HCT116 (cell line): Measurements from ENCODE around the gene BACH1. TPM values are rescaled to one million over a fixed set of nuclear protein-coding genes. Genes with fewer than 3 reads are reported as not detected.
"Not testable (repeated sequence)": the region's sequence is repeated elsewhere in the genome, so short reads cannot be mapped to it uniquely, and the experiment has no call there.

ENCODE experiments used
- ATAC-seq: fragments of 200-7000 bp; cut with Tn5 transposase; 2 replicates; pipeline ENCODE4 v1.9.1; 2020; ENCODE audit warnings: mild to moderate bottlenecking, moderate library complexity
- BruUV-seq: library from RNA; stranded (reverse); fragments of 400-500 nt; replicated peaks from 2 replicates; lab custom pipeline; 2021; lab: Mats Ljungman, UMichigan
- CTCF ChIA-PET: fragments of 300-600 bp; sonication (Branson Sonifier 250); formaldehyde crosslinking; loops from one replicate; lab custom pipeline; 2021; ENCODE audit warnings: antibody characterized with exemption; lab: Charles Lee
- POLR2A ChIA-PET: fragments of 300-600, 350-600 bp; sonication (Branson Sonifier 250); formaldehyde crosslinking; loops from one replicate; lab custom pipeline; 2021; ENCODE audit warnings: antibody characterized with exemption; lab: Charles Lee
- RAD21 ChIA-PET, 2 experiments: fragments of 300-600 bp; sonication (Branson Sonifier 250); formaldehyde crosslinking; loops; one replicate each; lab custom pipeline; 2023; ENCODE audit warnings: low total read pairs in 2 of 2; ENCODE audit not compliant: uncharacterized antibody in 2 of 2, unreplicated experiment in 2 of 2, low non-redundant PET in 1 of 2; lab: Charles Lee
- DNase-seq: peaks from one replicate; pipeline ENCODE4 v3.0.0-alpha.2; 2010; ENCODE audit warnings: low read depth, low spot score
- H2AFZ ChIP-seq: fragments of 200-600 bp; shearing (Covaris generic), sonication (generic); 2 replicates; pipeline ENCODE4 v1.6.1; 2017; ENCODE audit warnings: low read depth, mixed run types, mixed read lengths, antibody characterized with exemption, low read length; ENCODE audit not compliant: poor library complexity, severe bottlenecking
- H3K27ac ChIP-seq: 2 replicates; pipeline ENCODE4 v1.5.1; 2012; ENCODE audit warnings: low read depth, low read length
- H3K27me3 ChIP-seq: fragments of 200-600 bp; sonication (generic); 2 replicates; pipeline ENCODE4 v1.6.1; 2016; ENCODE audit warnings: mixed run types, low read length, mixed read lengths; ENCODE audit not compliant: insufficient read depth
- H3K36me3 ChIP-seq, 2 experiments: fragments of 200-500 bp in 1 of 2; fragments of 200-600 bp in 1 of 2; sonication (Bioruptor generic) in 1 of 2; sonication (generic) in 1 of 2; 2 replicates each; pipeline versions ENCODE4 v1.5.1 to v1.6.1; 2014 to 2016; ENCODE audit warnings: low read length in 2 of 2, inconsistent platforms in 1 of 2, mixed read lengths in 1 of 2, mixed run types in 1 of 2; ENCODE audit not compliant: insufficient read depth in 2 of 2, control insufficient read depth in 1 of 2
- H3K4me1 ChIP-seq, 2 experiments: fragments of 200-600 bp in 1 of 2; sonication (generic) in 1 of 2; 2 replicates each; pipeline versions ENCODE4 v1.5.1 to v1.6.1; 2012 to 2017; ENCODE audit warnings: low read length in 2 of 2, inconsistent platforms in 1 of 2, mild to moderate bottlenecking in 1 of 2, mixed read lengths in 1 of 2, mixed run types in 1 of 2, moderate library complexity in 1 of 2; ENCODE audit not compliant: insufficient read depth in 2 of 2, control insufficient read depth in 1 of 2
- H3K4me2 ChIP-seq: fragments of 200-600 bp; sonication (generic); 2 replicates; pipeline ENCODE4 v1.6.1; 2017; ENCODE audit warnings: mixed run types, low read length, mixed read lengths
- H3K4me3 ChIP-seq, 2 experiments: fragments of 200-600 bp in 1 of 2; sonication (generic) in 1 of 2; replicated peaks in 1 of 2; 2 replicates each; pipeline ENCODE4 v1.5.1; 2011 to 2016; ENCODE audit warnings: low read length in 2 of 2, control low read depth in 1 of 2, low read depth in 1 of 2, mild to moderate bottlenecking in 1 of 2, mixed read lengths in 1 of 2, mixed run types in 1 of 2
- H3K79me2 ChIP-seq: fragments of 200-600 bp; sonication (generic); 2 replicates; pipeline ENCODE4 v1.6.1; 2017; ENCODE audit warnings: mild to moderate bottlenecking, mixed run types, low read length, moderate library complexity, mixed read lengths; ENCODE audit not compliant: insufficient read depth
- H3K9ac ChIP-seq: fragments of 200-600 bp; sonication (generic); 2 replicates; pipeline ENCODE4 v1.6.1; 2016; ENCODE audit warnings: low read length, mixed read lengths
- H3K9me2 ChIP-seq: fragments of 200-600 bp; sonication (generic), shearing (Covaris generic); 2 replicates; pipeline ENCODE4 v1.6.1; 2017; ENCODE audit warnings: mixed run types, mild to moderate bottlenecking, moderate library complexity; ENCODE audit not compliant: insufficient read depth
- H3K9me3 ChIP-seq, 2 experiments: fragments of 200-500 bp in 1 of 2; fragments of 200-600 bp in 1 of 2; sonication (Bioruptor generic) in 1 of 2; sonication (generic) in 1 of 2; 2 replicates each; pipeline ENCODE4 v1.6.1; 2014 to 2017; ENCODE audit warnings: low read length in 2 of 2, mixed read lengths in 2 of 2, inconsistent platforms in 1 of 2, low read depth in 1 of 2, mild to moderate bottlenecking in 1 of 2, mixed run types in 1 of 2, moderate library complexity in 1 of 2; ENCODE audit not compliant: control insufficient read depth in 1 of 2, insufficient read depth in 1 of 2
- H4K20me1 ChIP-seq: fragments of 200-600 bp; sonication (generic), shearing (Covaris generic); 2 replicates; pipeline ENCODE4 v1.6.1; 2017; ENCODE audit warnings: mixed run types, mild to moderate bottlenecking, moderate library complexity; ENCODE audit not compliant: insufficient read depth
- EZH2 ChIP-seq: fragments of 200-600 bp; sonication (generic); IDR thresholded peaks from 2 replicates; pipeline ENCODE4 v1.6.1; 2017; ENCODE audit warnings: antibody characterized with exemption, mixed run types
- JUND ChIP-seq: IDR thresholded peaks from 2 replicates; pipeline ENCODE4 v1.6.1; 2012
- ZNF274 ChIP-seq: fragments of 200-500 bp; sonication (Bioruptor generic); IDR thresholded peaks from 2 replicates; pipeline ENCODE4 v1.6.1; 2014; ENCODE audit warnings: mild to moderate bottlenecking, low read depth, low read length, inconsistent platforms
- intact Hi-C: fragments of 100-400 bp; cut with micrococcal nuclease; formaldehyde crosslinking; loops from 2 replicates; pipeline ENCODE4 v1.10.0; 2022
- total RNA-seq: library from RNA; stranded (reverse); gene quantifications from one replicate; pipeline ENCODE4 v1.2.1, GENCODE V29; 2021; ENCODE audit not compliant: unreplicated experiment
- TF ChIP-seq, protein P1 (sequence below): IDR thresholded peaks from 2 replicates; pipeline ENCODE4 v1.6.1; 2012
- TF ChIP-seq, protein P2 (sequence below): IDR thresholded peaks from 2 replicates; pipeline ENCODE4 v1.6.1; 2012

Gene BACH1
- total RNA-seq, 1 experiment from 2014 or later, result 28.4 TPM

DNA sequence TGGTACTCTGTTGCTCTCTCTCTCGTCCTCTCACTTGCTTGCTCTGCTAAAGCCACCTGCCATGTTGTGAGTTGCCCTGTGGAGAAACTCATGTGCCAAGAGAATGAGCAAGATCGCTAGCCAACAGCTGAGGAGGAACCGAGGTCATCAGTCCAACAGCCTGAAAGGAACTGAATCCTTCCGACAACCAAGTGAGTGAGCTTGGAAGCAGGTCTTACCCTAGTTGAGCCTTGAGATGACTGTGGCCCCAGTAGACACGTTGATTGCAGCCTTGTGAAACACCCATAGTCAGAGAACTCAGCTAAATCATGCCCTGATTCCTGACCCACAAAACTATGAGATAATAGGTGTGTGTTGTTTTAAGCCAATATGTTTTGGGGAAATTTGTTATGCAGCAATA is 48.1 kb upstream of the BACH1 start (continued):
- TF ChIP-seq, protein P1, sequence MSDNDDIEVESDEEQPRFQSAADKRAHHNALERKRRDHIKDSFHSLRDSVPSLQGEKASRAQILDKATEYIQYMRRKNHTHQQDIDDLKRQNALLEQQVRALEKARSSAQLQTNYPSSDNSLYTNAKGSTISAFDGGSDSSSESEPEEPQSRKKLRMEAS, result no peak

DNA sequence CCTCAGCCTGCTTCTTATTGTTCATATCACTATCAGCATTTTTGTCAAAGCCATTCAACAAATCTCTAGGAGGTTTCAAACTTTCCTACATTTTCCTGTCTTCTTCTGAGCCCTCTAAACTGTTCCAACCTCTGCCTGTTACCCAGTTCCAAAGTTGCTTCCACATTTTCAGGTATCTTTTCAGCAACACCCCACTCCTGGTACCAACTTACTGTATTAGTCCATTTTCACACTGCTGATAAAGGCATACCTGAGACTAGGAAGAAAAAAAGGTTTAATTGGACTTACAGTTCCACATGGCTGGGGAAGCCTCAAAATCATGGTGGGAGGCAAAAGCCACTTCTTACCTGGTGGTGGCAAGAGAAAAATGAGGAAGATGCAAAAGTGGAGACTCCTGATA is 44.9 kb upstream of the BACH1 start:
- H3K4me3 ChIP-seq, H2AFZ ChIP-seq, H3K9me2 ChIP-seq, H4K20me1 ChIP-seq, CTCF ChIA-PET, H3K36me3 ChIP-seq, BruUV-seq, H3K27ac ChIP-seq, H3K9me3 ChIP-seq, DNase-seq, intact Hi-C loops, H3K27me3 ChIP-seq, H3K9ac ChIP-seq, RAD21 ChIA-PET, H3K79me2 ChIP-seq, H3K4me2 ChIP-seq, H3K4me1 ChIP-seq, ATAC-seq, POLR2A ChIA-PET: not testable (repeated sequence)

DNA sequence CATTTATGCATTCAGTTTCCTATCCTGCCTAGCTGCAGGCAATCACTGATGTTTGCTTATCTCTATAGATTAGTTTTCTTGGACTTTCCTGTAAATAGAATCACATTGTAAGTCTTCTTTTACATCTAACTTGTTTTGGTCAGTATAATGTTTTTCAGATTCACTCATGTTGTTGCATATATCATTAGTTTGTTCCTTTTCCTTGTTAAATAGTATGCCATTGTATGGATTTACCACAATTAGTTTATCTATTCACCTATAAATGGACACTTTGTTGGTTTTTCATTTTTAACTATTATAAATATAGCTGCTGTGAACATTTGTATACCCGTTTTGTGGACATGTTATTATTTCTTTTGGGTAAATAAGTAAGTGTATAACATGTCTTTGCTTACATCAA is 44.2 kb upstream of the BACH1 start:
- H3K9me2 ChIP-seq, result no peaks in the 10 kb centered on the region
- CTCF ChIA-PET, result no interaction called here
- H4K20me1 ChIP-seq, result no peaks in the 10 kb centered on the region
- H3K4me2 ChIP-seq, result no peak overlapping the region
- POLR2A ChIA-PET, result no interaction called here
- ATAC-seq (no peak), DNase-seq (no peak)
- H3K4me3 ChIP-seq, result no peak overlapping the region
- TF ChIP-seq, protein P2, sequence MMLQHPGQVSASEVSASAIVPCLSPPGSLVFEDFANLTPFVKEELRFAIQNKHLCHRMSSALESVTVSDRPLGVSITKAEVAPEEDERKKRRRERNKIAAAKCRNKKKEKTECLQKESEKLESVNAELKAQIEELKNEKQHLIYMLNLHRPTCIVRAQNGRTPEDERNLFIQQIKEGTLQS, result no peak
- TF ChIP-seq ZNF274 (no peak), EZH2 (no peak), JUND (no peak)
- TF ChIP-seq, protein P1, result no peak
- peaks cover 5 to 7% of the 10 kb centered on the region in 2 experiments; a peak in 1 of 4 replicates for H3K4me1 ChIP-seq
- H3K9me3 ChIP-seq, result peaks cover 5 to 7% of the 10 kb centered on the region in 2 experiments; a peak in 1 of 4 replicates
- intact Hi-C loops, result no loop called here
- H3K36me3 ChIP-seq, result no peaks in the 10 kb centered on the region
- H2AFZ ChIP-seq, result no peak overlapping the region
- no peak overlapping the region for H3K27ac ChIP-seq
- H3K27me3 ChIP-seq, result no peaks in the 10 kb centered on the region
- no peaks in the 10 kb centered on the region for H3K79me2 ChIP-seq
- RAD21 ChIA-PET, result no interaction called here
- H3K9ac ChIP-seq, result no peak overlapping the region
- BruUV-seq, result no TSS peak
